HepG2 (cell line): ENCODE results near the gene APC2.

ENCODE experiments used
- ARHGAP35 ChIP-seq: sonication (generic); formaldehyde crosslinking; IDR thresholded peaks from 2 replicates; pipeline ENCODE4 v1.9.0; 2022; ENCODE audit warnings: mild to moderate bottlenecking, inconsistent platforms, moderate library complexity, missing genetic modification reagents, borderline replicate concordance
- CTCF ChIP-seq: sonication (generic); formaldehyde crosslinking; IDR thresholded peaks from 2 replicates; pipeline ENCODE4 v1.5.0; 2020; ENCODE audit warnings: mild to moderate bottlenecking, missing genetic modification reagents, moderate library complexity
- ELF4 ChIP-seq: sonication (generic); formaldehyde crosslinking; IDR thresholded peaks from 2 replicates; pipeline ENCODE4 v1.5.0; 2020; ENCODE audit warnings: missing genetic modification reagents, mild to moderate bottlenecking, moderate library complexity, borderline replicate concordance
- FOXK2 ChIP-seq: fragments of 450-650 bp; IDR thresholded peaks from 2 replicates; pipeline ENCODE4 v1.6.1; 2016
- FOXM1 ChIP-seq: sonication (generic); formaldehyde crosslinking; IDR thresholded peaks from 2 replicates; pipeline ENCODE4 v1.5.0; 2020; ENCODE audit warnings: missing genetic modification reagents
- HINFP ChIP-seq: sonication (generic); formaldehyde crosslinking; IDR thresholded peaks from 2 replicates; pipeline ENCODE4 v1.4.0; 2020; ENCODE audit warnings: low read depth, mild to moderate bottlenecking, missing genetic modification reagents
- SIN3B ChIP-seq: fragments of 150-350 bp; IDR thresholded peaks from 2 replicates; pipeline ENCODE4 v1.6.1; 2014; ENCODE audit warnings: low read length
- SNAI1 ChIP-seq: sonication (generic); formaldehyde crosslinking; IDR thresholded peaks from 2 replicates; pipeline ENCODE4 v1.5.0; 2020; ENCODE audit warnings: mild to moderate bottlenecking, missing genetic modification reagents, borderline replicate concordance
- ZBTB49 ChIP-seq: sonication (generic); formaldehyde crosslinking; IDR thresholded peaks from 2 replicates; pipeline ENCODE4 v1.4.0; 2020; ENCODE audit warnings: missing genetic modification reagents, borderline replicate concordance
- ZNF224 ChIP-seq: sonication (generic); formaldehyde crosslinking; IDR thresholded peaks from 2 replicates; pipeline ENCODE4 v1.5.0; 2020; ENCODE audit warnings: mild to moderate bottlenecking, missing genetic modification reagents
- ZNF629 ChIP-seq: sonication (generic); formaldehyde crosslinking; conservative IDR thresholded peaks from 2 replicates; pipeline ENCODE4 v1.5.0; 2020; ENCODE audit warnings: missing genetic modification reagents
- ZSCAN20 ChIP-seq: sonication (generic); formaldehyde crosslinking; IDR thresholded peaks from 2 replicates; pipeline ENCODE4 v1.4.0; 2020; ENCODE audit warnings: missing genetic modification reagents, mild to moderate bottlenecking, borderline replicate concordance

GRCh38 chr19:1418496-1418775 lies 31.5 kb upstream of the APC2 start:
- TF ChIP-seq HINFP (CRISPR knock-in tag), result no peak
- TF ChIP-seq ZSCAN20 (CRISPR knock-in tag), result no peak
- no peak for TF ChIP-seq ZNF224 (CRISPR knock-in tag)
- no peak for TF ChIP-seq SIN3B
- no peak for TF ChIP-seq FOXK2
- no peak for TF ChIP-seq CTCF (CRISPR knock-in tag)
- no peak for TF ChIP-seq SNAI1 (CRISPR knock-in tag)
- no peak for TF ChIP-seq FOXM1 (CRISPR knock-in tag)
- no peak for TF ChIP-seq ELF4 (CRISPR knock-in tag)
- TF ChIP-seq ZBTB49, result no peak
- no peak for TF ChIP-seq ARHGAP35
- no peak for TF ChIP-seq ZNF629 (CRISPR knock-in tag)
